H9 (cell line): Measurements from ENCODE around the gene PLEKHJ1. TPM values are rescaled to one million over a fixed set of nuclear protein-coding genes. Genes with fewer than 3 reads are reported as not detected.
A peak's percentile ranks its signal among the peaks of the same experiment; 100 is the strongest.
"Not testable (repeated sequence)": the region's sequence is repeated elsewhere in the genome, so short reads cannot be mapped to it uniquely, and the experiment has no call there.

Experiments used
- DNase-seq: peaks from one replicate; pipeline ENCODE4 v3.0.0-alpha.2; 2017
- H2AFZ ChIP-seq: one replicate; pipeline ENCODE4 v1.6.1; 2013; ENCODE audit warnings: mild to moderate bottlenecking, low read length, control low read depth, moderate library complexity
- H2AK5ac ChIP-seq: 2 replicates; pipeline ENCODE4 v1.6.1; 2013; ENCODE audit warnings: low read length, control low read depth, mixed read lengths; ENCODE audit not compliant: insufficient read length
- H2BK120ac ChIP-seq: one replicate; pipeline ENCODE4 v1.6.1; 2013; ENCODE audit warnings: low read depth, mild to moderate bottlenecking, low read length, control low read depth, inconsistent platforms; ENCODE audit not compliant: poor library complexity, severe bottlenecking
- H2BK12ac ChIP-seq: 2 replicates; pipeline ENCODE4 v1.6.1; 2013; ENCODE audit warnings: low read length, control low read depth, mixed read lengths, low read depth; ENCODE audit not compliant: insufficient read length
- H2BK15ac ChIP-seq: 2 replicates; pipeline ENCODE4 v1.6.1; 2013; ENCODE audit warnings: low read depth, low read length, control low read depth
- H2BK20ac ChIP-seq: one replicate; pipeline ENCODE4 v1.6.1; 2013; ENCODE audit warnings: low read depth, mild to moderate bottlenecking, low read length, control low read depth, inconsistent platforms; ENCODE audit not compliant: poor library complexity, severe bottlenecking
- H2BK5ac ChIP-seq: 2 replicates; pipeline ENCODE4 v1.6.1; 2013; ENCODE audit warnings: low read length, control low read depth, mixed read lengths; ENCODE audit not compliant: insufficient read length
- H3K14ac ChIP-seq: 2 replicates; pipeline ENCODE4 v1.6.1; 2013; ENCODE audit warnings: low read length, control low read depth; ENCODE audit not compliant: insufficient read depth
- H3K18ac ChIP-seq: 2 replicates; pipeline ENCODE4 v1.6.1; 2013; ENCODE audit warnings: low read depth, mild to moderate bottlenecking, mixed read lengths, low read length, control low read depth; ENCODE audit not compliant: insufficient read length
- H3K23ac ChIP-seq: 2 replicates; pipeline ENCODE4 v1.6.1; 2013; ENCODE audit warnings: low read length, control low read depth, mixed read lengths, low read depth; ENCODE audit not compliant: insufficient read length
- H3K23me2 ChIP-seq: 2 replicates; pipeline ENCODE4 v1.6.1; 2013; ENCODE audit warnings: low read depth, mild to moderate bottlenecking, mixed read lengths, low read length, control low read depth; ENCODE audit not compliant: insufficient read length, poor library complexity, severe bottlenecking
- H3K27ac ChIP-seq: 2 replicates; pipeline ENCODE4 v1.5.1; 2013; ENCODE audit warnings: low read length, control low read depth, mixed read lengths, low read depth; ENCODE audit not compliant: insufficient read length
- H3K27me3 ChIP-seq: 2 replicates; pipeline ENCODE4 v1.6.1; 2013; ENCODE audit warnings: low read length, control low read depth, inconsistent platforms; ENCODE audit not compliant: insufficient read depth
- H3K4ac ChIP-seq: 2 replicates; pipeline ENCODE4 v1.6.1; 2013; ENCODE audit warnings: low read depth, mild to moderate bottlenecking, control low read depth, inconsistent platforms, low read length, moderate library complexity
- H3K4me1 ChIP-seq: 2 replicates; pipeline ENCODE4 v1.6.1; 2013; ENCODE audit warnings: low read length, control low read depth, inconsistent platforms; ENCODE audit not compliant: insufficient read depth
- H3K4me2 ChIP-seq: 2 replicates; pipeline ENCODE4 v1.6.1; 2013; ENCODE audit warnings: low read length, control low read depth, mixed read lengths; ENCODE audit not compliant: insufficient read length, insufficient read depth
- H3K56ac ChIP-seq: 2 replicates; pipeline ENCODE4 v1.6.1; 2013; ENCODE audit warnings: low read depth, mild to moderate bottlenecking, mixed read lengths, low read length, control low read depth; ENCODE audit not compliant: insufficient read length
- H3K79me1 ChIP-seq: 2 replicates; pipeline ENCODE4 v1.6.1; 2013; ENCODE audit warnings: low read depth, mild to moderate bottlenecking, moderate library complexity, low read length, control low read depth, inconsistent platforms; ENCODE audit not compliant: insufficient read depth, poor library complexity, severe bottlenecking
- H3K79me2 ChIP-seq: 2 replicates; pipeline ENCODE4 v1.6.1; 2013; ENCODE audit warnings: low read length, control low read depth, inconsistent platforms; ENCODE audit not compliant: insufficient read depth
- H3K9ac ChIP-seq: 2 replicates; pipeline ENCODE4 v1.6.1; 2013; ENCODE audit warnings: low read length, control low read depth, mixed read lengths; ENCODE audit not compliant: insufficient read length; ENCODE audit errors: extremely low read depth
- H3K9me3 ChIP-seq: one replicate; pipeline ENCODE4 v1.6.1; 2013; ENCODE audit warnings: low read depth, low read length, inconsistent platforms; ENCODE audit not compliant: control insufficient read depth
- H3T11ph ChIP-seq: one replicate; pipeline ENCODE4 v1.6.1; 2013; ENCODE audit warnings: mild to moderate bottlenecking, low read length, control low read depth, inconsistent platforms
- H4K20me1 ChIP-seq: one replicate; pipeline ENCODE4 v1.6.1; 2013; ENCODE audit not compliant: control insufficient read depth, insufficient read length, insufficient read depth
- H4K5ac ChIP-seq: 2 replicates; pipeline ENCODE4 v1.6.1; 2013; ENCODE audit warnings: low read depth, mild to moderate bottlenecking, mixed read lengths, low read length, control low read depth; ENCODE audit not compliant: insufficient read length
- H4K8ac ChIP-seq: replicated peaks from 2 replicates; pipeline ENCODE4 v1.6.1; 2013; ENCODE audit warnings: low read length, control low read depth, mixed read lengths, low read depth; ENCODE audit not compliant: insufficient read length
- H4K91ac ChIP-seq: 2 replicates; pipeline ENCODE4 v1.6.1; 2013; ENCODE audit warnings: low read depth, mild to moderate bottlenecking, moderate library complexity, mixed read lengths, low read length, control low read depth; ENCODE audit not compliant: insufficient read length
- H3K27ac Mint-ChIP-seq, 3 experiments: 2 replicates in 2 of 3; 3 replicates in 1 of 3; pipeline ENCODE4 v1.8.0; 2020 to 2021; ENCODE audit warnings: mixed read lengths in 3 of 3, mild to moderate bottlenecking in 1 of 3, moderate library complexity in 1 of 3
- H3K27me3 Mint-ChIP-seq: 2 replicates; pipeline ENCODE4 v1.8.0; 2021; ENCODE audit warnings: low read depth, mild to moderate bottlenecking, moderate library complexity, mixed read lengths
- H3K36me3 Mint-ChIP-seq, 3 experiments: 2 replicates in 2 of 3; 3 replicates in 1 of 3; pipeline ENCODE4 v1.8.0; 2020 to 2021; ENCODE audit warnings: low read depth in 3 of 3, mixed read lengths in 3 of 3; ENCODE audit not compliant: insufficient read depth in 1 of 3
- H3K4me1 Mint-ChIP-seq, 2 experiments: 2 replicates each; pipeline ENCODE4 v1.8.0; 2020; ENCODE audit warnings: mixed read lengths in 2 of 2
- H3K4me3 Mint-ChIP-seq, 2 experiments: 2 replicates in 1 of 2; 3 replicates in 1 of 2; pipeline ENCODE4 v1.8.0; 2020 to 2021; ENCODE audit warnings: mild to moderate bottlenecking in 2 of 2, mixed read lengths in 2 of 2, moderate library complexity in 1 of 2
- H3K9me3 Mint-ChIP-seq, 2 experiments: 2 replicates in 1 of 2; 3 replicates in 1 of 2; pipeline ENCODE4 v1.8.0; 2020; ENCODE audit warnings: mild to moderate bottlenecking in 2 of 2, mixed read lengths in 2 of 2, moderate library complexity in 1 of 2
- WGBS: extraction: QIAGEN DNeasy Blood & Tissue Kit; methylation state at CpG from one replicate; pipeline ENCODE4 v1.1.7; 2013; ENCODE audit warnings: missing lambda C conversion rate, low lambda C conversion rate, mixed read lengths; ENCODE audit not compliant: insufficient read length; ENCODE audit errors: extremely low coverage; 5-methylcytosine and 5-hydroxymethylcytosine counted together
- total RNA-seq: library from RNA; stranded (reverse); gene quantifications from 2 replicates; pipeline ENCODE4 v1.2.1, GENCODE V29; 2021
- TF ChIP-seq, protein P1 (sequence below): fragments of 200-600 bp; sonication (generic); conservative IDR thresholded peaks from 3 replicates; pipeline ENCODE4 v1.8.0; 2021; ENCODE audit warnings: antibody characterized with exemption, mild to moderate bottlenecking

Gene PLEKHJ1
- total RNA-seq, 1 experiment from 2014 or later = 139 TPM

DNA sequence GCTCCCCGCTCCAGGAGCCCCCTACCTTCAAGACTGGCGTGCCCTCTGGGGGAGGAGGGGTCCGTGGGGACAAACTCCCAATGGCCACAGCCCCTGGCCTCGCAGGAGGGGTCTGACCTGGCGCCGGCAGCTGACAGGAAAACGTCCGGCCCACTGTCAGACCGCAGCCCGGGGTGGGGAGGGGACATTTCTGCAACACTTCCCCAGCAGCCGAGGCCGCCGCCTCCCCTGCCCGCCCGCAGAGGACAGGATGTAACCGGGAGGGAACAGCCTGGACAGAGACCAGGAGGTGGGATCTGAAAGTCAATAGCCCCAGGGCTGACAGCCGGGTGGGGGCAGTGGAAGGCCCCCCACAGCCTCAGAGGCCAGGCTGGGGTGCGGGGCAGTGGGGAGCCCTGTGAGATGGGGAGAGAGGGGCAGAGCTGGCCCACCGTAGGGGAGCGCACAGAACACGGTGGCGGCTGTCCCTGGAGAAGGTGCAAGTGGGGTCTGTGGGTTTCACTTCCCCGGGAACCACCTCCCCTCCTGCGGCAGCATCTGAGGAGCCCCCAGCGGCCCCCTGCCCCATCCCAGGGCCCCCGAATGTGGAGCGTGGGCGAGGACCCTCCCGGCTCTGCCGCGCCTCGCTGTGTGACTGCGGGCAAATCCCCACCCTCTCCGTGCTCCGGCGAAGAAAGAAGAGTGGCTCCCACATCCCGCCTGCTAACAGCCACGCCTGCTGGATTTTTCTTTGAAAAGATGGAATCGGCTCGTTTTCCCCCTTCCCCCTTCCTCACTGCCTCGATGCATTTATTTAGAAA is 46.1 kb upstream of the PLEKHJ1 start, which contains the start of gene PEAK3:
Gene PEAK3 (minus strand): TSS at position 114 of the 800 bp plus-strand sequence. CDS start 1,244 bp downstream, outside the sequence.
- Histone ChIP-seq H2BK15ac (no peak within 1 kb of the TSS), H3K23ac (no peak within 1 kb of the TSS), H3K27me3 (peaks cover 5% of the 10 kb centered on the region; the same call in 1 of the 2 replicates), H3K23me2 (peaks cover 7% of the 10 kb centered on the region), H3K79me1 (no peaks in the 10 kb centered on the region), H3K9me3 (no peaks in the 10 kb centered on the region), H3K18ac (no peak within 1 kb of the TSS), H3K14ac (no peak within 1 kb of the TSS), H3K27ac (no peak within 1 kb of the TSS), H3K56ac (no peak within 1 kb of the TSS), H4K91ac (no peak within 1 kb of the TSS), H4K5ac (no peak within 1 kb of the TSS), H3K79me2 (no peaks in the 10 kb centered on the region), H2AK5ac (no peak within 1 kb of the TSS), H3K9ac (no peak within 1 kb of the TSS), H4K20me1 (no peaks in the 10 kb centered on the region), H2BK12ac (no peak within 1 kb of the TSS), H3T11ph (no peak within 1 kb of the TSS), H2BK5ac (no peak within 1 kb of the TSS), H2AFZ (no peak within 1 kb of the TSS), H2BK120ac (no peak within 1 kb of the TSS), H2BK20ac (no peak within 1 kb of the TSS), H3K4ac (no peak within 1 kb of the TSS), H4K8ac (no peak within 1 kb of the TSS), H3K4me1 (no peaks in the 10 kb centered on the region), H3K4me2 (peak within 1 kb of the TSS; percentile 35)
- no peak within 1 kb of the TSS for H3K27ac Mint-ChIP-seq
- peaks cover 46% of the 10 kb centered on the region for H3K27me3 Mint-ChIP-seq
- H3K4me1 Mint-ChIP-seq = peaks cover 0 to 3% of the 10 kb centered on the region in 2 experiments; a peak in 1 of 4 replicates
- no peaks in the 10 kb centered on the region for H3K9me3 Mint-ChIP-seq
- WGBS = no CpG with 5 or more reads among the region's 41 CpGs
- H3K4me3 Mint-ChIP-seq = peak within 1 kb of the TSS; percentile 41 to 71
- DNase-seq = peak; percentile 70
- TF ChIP-seq, protein P1, sequence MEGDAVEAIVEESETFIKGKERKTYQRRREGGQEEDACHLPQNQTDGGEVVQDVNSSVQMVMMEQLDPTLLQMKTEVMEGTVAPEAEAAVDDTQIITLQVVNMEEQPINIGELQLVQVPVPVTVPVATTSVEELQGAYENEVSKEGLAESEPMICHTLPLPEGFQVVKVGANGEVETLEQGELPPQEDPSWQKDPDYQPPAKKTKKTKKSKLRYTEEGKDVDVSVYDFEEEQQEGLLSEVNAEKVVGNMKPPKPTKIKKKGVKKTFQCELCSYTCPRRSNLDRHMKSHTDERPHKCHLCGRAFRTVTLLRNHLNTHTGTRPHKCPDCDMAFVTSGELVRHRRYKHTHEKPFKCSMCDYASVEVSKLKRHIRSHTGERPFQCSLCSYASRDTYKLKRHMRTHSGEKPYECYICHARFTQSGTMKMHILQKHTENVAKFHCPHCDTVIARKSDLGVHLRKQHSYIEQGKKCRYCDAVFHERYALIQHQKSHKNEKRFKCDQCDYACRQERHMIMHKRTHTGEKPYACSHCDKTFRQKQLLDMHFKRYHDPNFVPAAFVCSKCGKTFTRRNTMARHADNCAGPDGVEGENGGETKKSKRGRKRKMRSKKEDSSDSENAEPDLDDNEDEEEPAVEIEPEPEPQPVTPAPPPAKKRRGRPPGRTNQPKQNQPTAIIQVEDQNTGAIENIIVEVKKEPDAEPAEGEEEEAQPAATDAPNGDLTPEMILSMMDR = no peak
- no peaks in the 10 kb centered on the region for H3K36me3 Mint-ChIP-seq

DNA sequence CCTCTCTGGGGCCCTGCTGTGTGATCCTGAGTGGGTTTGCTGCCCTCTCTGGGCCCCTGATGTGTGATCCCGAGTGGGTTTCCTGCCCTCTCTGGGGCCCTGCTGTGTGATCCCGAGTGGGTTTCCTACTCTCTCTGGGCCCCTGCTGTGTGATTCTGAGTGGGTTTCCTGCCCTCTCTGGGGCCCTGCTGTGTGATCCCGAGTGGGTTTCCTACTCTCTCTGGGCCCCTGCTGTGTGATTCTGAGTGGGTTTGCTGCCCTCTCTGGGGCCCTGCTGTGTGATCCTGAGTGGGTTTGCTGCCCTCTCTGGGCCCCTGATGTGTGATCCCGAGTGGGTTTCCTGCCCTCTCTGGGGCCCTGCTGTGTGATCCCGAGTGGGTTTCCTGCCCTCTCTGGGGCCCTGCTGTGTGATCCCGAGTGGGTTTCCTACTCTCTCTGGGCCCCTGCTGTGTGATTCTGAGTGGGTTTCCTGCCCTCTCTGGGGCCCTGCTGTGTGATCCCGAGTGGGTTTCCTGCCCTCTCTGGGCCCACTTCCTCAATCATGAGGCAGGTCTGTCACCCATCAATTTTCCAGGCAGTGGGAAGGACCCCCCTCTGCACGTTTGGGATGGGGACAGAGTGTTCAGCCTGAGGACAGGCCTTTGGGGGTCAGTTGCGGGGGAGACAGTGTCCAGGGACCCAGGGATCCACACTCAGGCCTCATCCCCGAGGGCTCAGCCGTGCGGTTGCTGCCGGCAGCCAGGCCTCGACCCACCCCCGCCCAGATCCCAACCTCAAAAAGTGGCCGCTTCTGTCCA is 45.3 kb upstream of the PLEKHJ1 start:
- not testable (repeated sequence) for H3K27me3 ChIP-seq
- WGBS = no CpG with 5 or more reads among the region's 16 CpGs

More for the DNA sequence above, 45.3 kb upstream of the PLEKHJ1 start:
- H3K18ac ChIP-seq, H3K56ac ChIP-seq, H3K27ac Mint-ChIP-seq, H3K14ac ChIP-seq, H3T11ph ChIP-seq, H2AK5ac ChIP-seq, H4K5ac ChIP-seq, H3K23me2 ChIP-seq, H3K4ac ChIP-seq, H3K4me1 ChIP-seq, H3K9me3 ChIP-seq, H4K20me1 ChIP-seq, H3K9me3 Mint-ChIP-seq, H3K23ac ChIP-seq, H3K79me1 ChIP-seq, H2BK5ac ChIP-seq, H4K91ac ChIP-seq, H2AFZ ChIP-seq, H2BK120ac ChIP-seq, H3K79me2 ChIP-seq, DNase-seq, H3K4me1 Mint-ChIP-seq, H3K9ac ChIP-seq, H2BK12ac ChIP-seq, H3K27ac ChIP-seq, H4K8ac ChIP-seq, H2BK20ac ChIP-seq, H2BK15ac ChIP-seq, H3K36me3 Mint-ChIP-seq: not testable (repeated sequence)
- H3K27me3 Mint-ChIP-seq = peaks cover 39% of the 10 kb centered on the region
- H3K4me3 Mint-ChIP-seq = peak overlapping the region; percentile 41 to 71; a peak in 4 of 5 replicates
- H3K4me2 ChIP-seq = peak overlapping the region; percentile 35
